Stimulated activated CD4-positive, alpha-beta T cell treated with anti-CD3 and anti-CD28 coated beads, Interleukin-15, amount 100 ng/mL, for 24 hours (primary cell): ENCODE data around the gene RARA.

Experiments
- DNase-seq: peaks from one replicate; pipeline ENCODE4 v3.0.0-alpha.2; 2020

The RARA gene

GRCh38 chr17:40330850-40331470 lies 22.0 kb downstream of the RARA start:
- no peak for DNase-seq

GRCh38 chr17:40331743-40332641 lies 23.0 kb downstream of the RARA start:
- DNase-seq = peak; percentile 36

DNA sequence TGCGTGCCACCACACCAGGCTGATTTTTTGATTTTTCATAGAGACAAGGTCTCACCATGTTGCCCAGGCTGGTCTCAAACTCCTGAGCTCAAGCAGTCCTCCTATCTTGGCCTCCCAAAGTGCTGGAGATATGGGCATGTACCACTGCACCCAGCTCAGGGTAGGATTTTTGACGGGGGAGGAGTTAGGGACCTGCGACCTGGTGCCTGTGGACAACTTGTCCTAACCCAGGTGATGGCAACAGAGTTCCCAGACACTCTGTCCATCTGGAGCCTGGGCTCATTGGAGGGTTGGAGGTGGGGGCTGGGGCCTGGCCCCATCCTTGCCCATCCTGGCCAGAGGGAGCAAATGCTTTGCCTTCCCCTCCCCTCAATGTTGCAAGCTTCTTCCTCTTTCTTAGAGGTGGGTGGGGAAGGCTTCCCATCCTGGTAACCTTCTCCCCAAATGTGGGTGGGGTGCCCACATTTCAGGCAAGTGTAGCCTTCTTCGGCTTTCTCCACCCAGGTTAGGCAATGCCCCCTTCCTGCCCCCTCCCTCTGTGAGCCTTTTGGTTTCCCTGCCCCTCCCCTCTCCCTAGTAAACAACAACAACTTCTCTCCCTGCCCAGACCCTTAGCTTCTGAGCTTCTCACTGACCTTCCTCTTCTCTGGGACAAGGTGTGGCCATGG lies 24.9 kb downstream of the RARA start:
- no peak for DNase-seq

GRCh38 chr17:40335620-40336019 lies 26.6 kb downstream of the RARA start:
- no peak for DNase-seq

DNA sequence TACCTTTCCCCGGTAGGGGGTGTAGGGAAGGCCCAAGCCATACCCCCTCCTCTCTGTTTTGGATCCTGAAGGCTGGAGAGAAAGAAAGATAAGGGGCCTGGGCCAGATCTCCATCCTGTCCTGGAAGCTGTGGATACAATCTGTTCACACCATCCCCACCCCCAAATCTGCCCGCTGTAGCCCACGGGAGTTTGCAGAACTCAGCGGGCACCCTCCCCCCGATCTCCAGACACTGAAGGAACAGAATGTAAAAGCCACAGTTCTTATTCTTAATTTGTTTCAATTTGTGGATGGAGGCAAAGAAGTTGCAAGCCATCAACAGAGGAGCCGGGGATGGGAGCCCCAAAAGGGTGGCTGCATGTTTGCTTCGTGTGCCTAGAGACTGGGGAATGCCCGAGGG lies 28.4 kb downstream of the RARA start:
- no peak for DNase-seq

DNA sequence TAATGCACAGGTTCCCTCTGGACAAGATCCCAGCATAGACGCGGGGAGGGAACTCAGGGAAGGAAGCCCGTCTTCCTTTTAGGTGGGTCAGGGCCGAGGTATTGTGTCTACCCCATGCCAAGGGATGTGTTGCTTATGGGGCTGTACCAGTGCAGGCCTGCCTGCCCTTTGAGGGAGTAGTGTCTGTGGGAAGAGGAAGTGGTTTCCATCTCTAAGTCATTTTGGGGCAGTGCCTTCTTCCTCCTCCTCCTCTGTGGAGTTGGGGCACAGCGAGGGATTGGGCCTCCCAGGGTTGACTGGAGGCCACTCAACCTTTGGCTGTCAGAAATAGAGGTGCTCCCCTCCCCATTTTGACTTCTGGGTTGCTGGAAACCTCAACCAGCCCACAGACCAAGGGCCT lies 29.1 kb downstream of the RARA start:
- DNase-seq = no peak

GRCh38 chr17:40338941-40339649 lies 30.1 kb downstream of the RARA start:
- no peak for DNase-seq

GRCh38 chr17:40340327-40340726 lies 31.3 kb downstream of the RARA start:
- DNase-seq = no peak

GRCh38 chr17:40340880-40341807 lies 32.2 kb downstream of the RARA start:
- peak; percentile 89 for DNase-seq

- DNase-seq = peak; percentile 39
Observed at GRCh38 chr17:40341808-40342503, 33.0 kb downstream of the RARA start.

DNA sequence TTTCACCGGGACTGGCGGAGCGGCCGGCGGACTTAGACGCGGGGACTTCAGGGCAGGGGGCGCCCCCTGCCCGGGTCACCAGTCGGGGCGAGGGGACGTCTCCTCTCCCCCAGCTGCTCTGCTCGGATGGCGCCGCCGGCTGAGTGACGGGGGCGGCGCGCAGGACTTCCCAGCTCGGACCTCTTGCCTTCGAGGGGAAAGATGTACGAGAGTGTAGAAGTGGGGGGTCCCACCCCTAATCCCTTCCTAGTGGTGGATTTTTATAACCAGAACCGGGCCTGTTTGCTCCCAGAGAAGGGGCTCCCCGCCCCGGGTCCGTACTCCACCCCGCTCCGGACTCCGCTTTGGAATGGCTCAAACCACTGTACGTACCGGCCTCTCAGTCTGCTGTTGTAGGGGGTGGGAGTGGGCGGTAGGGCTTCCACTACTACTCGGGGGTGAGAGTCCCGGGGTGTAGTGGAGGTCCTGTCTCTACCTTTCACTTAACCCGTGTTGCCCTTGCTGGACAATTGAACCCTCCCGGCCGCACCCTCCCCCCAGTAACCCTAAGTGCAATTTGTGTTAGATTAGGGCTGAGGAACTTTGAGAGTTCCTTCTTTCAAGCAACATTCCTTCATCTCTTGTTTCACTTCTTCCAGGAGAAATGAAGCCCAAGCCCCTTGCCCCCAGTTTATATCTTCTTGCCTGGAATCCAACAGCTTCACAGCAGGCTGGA lies 33.7 kb downstream of the RARA start:
- no peak for DNase-seq

GRCh38 chr17:40343219-40344119 lies 34.5 kb downstream of the RARA start:
- no peak for DNase-seq

- DNase-seq = no peak
Observed at GRCh38 chr17:40344421-40345160, 35.6 kb downstream of the RARA start.

- peak; percentile 50 for DNase-seq
Observed at GRCh38 chr17:40345161-40345993, 36.4 kb downstream of the RARA start.

- no peak for DNase-seq
Observed at GRCh38 chr17:40345994-40346764, 37.2 kb downstream of the RARA start.

GRCh38 chr17:40346765-40347158 lies 37.8 kb downstream of the RARA start:
- DNase-seq = no peak
